IMR-90 (cell line): ENCODE measurements around the gene SOX5. TPM values are rescaled to one million over a fixed set of nuclear protein-coding genes. Genes with fewer than 3 reads are reported as not detected.

Experiments
- ATAC-seq: fragments of 200-7000 bp; cut with Tn5 transposase; 2 replicates; pipeline ENCODE4 v1.9.1; 2020; ENCODE audit warnings: low read depth, mild to moderate bottlenecking, moderate library complexity
- BruUV-seq: library from RNA; stranded (reverse); fragments of 400-500 nt; replicated peaks from 2 replicates; lab custom pipeline; 2021; lab: Mats Ljungman, UMichigan
- CTCF ChIA-PET: fragments of 300-600 bp; formaldehyde crosslinking; extraction: SDS; loops from one replicate; lab custom pipeline; 2021; ENCODE audit warnings: antibody characterized with exemption; lab: Yijun Ruan, JAX
- POLR2A ChIA-PET: fragments of 300-600 bp; sonication (Branson Sonifier 250); formaldehyde crosslinking; loops from one replicate; lab custom pipeline; 2022; ENCODE audit warnings: antibody characterized with exemption; ENCODE audit not compliant: unreplicated experiment; lab: Charles Lee
- DNase-seq: peaks from one replicate; pipeline ENCODE4 v3.0.0; 2013
- H2AFZ ChIP-seq: replicated peaks from 2 replicates; pipeline ENCODE3; 2013; ENCODE audit warnings: low read length, mild to moderate bottlenecking; ENCODE audit not compliant: poor library complexity
- H2AK5ac ChIP-seq: 2 replicates; pipeline ENCODE4 v1.6.1; 2013; ENCODE audit warnings: low read depth, low read length, inconsistent platforms
- H2AK9ac ChIP-seq: replicated peaks from 2 replicates; pipeline ENCODE3; 2013; ENCODE audit warnings: mild to moderate bottlenecking, low read depth, low read length, moderate library complexity; ENCODE audit not compliant: poor library complexity
- H2BK120ac ChIP-seq: 2 replicates; pipeline ENCODE4 v1.6.1; 2013; ENCODE audit warnings: low read depth, low read length, inconsistent platforms
- H2BK15ac ChIP-seq: 3 replicates; pipeline ENCODE4 v1.6.1; 2013; ENCODE audit warnings: low read depth, low read length, inconsistent platforms
- H2BK20ac ChIP-seq: 2 replicates; pipeline ENCODE4 v1.6.1; 2013; ENCODE audit warnings: low read depth, mild to moderate bottlenecking, inconsistent platforms, low read length, moderate library complexity
- H2BK5ac ChIP-seq: 2 replicates; pipeline ENCODE4 v1.6.1; 2013; ENCODE audit warnings: mild to moderate bottlenecking, low read depth, low read length, inconsistent platforms; ENCODE audit not compliant: poor library complexity, severe bottlenecking
- H3K14ac ChIP-seq: replicated peaks from 2 replicates; pipeline ENCODE4 v1.6.1; 2013; ENCODE audit warnings: low read depth, low read length, inconsistent platforms
- H3K18ac ChIP-seq: 2 replicates; pipeline ENCODE4 v1.6.1; 2013; ENCODE audit warnings: low read depth, low read length, control low read depth
- H3K23ac ChIP-seq: 2 replicates; pipeline ENCODE4 v1.6.1; 2013; ENCODE audit warnings: low read depth, low read length, inconsistent platforms
- H3K27ac ChIP-seq: 2 replicates; pipeline ENCODE4 v1.5.1; 2013; ENCODE audit warnings: mild to moderate bottlenecking, control low read depth, low read length; ENCODE audit not compliant: insufficient read depth
- H3K27me3 ChIP-seq: 2 replicates; pipeline ENCODE4 v1.6.1; 2013; ENCODE audit warnings: low read length; ENCODE audit not compliant: control insufficient read depth, insufficient read depth
- H3K36me3 ChIP-seq: 2 replicates; pipeline ENCODE4 v1.6.1; 2013; ENCODE audit warnings: low read length, mixed read lengths; ENCODE audit not compliant: control insufficient read depth, insufficient read depth
- H3K4ac ChIP-seq: 2 replicates; pipeline ENCODE4 v1.6.1; 2013; ENCODE audit warnings: low read depth, low read length, inconsistent platforms
- H3K4me1 ChIP-seq: 2 replicates; pipeline ENCODE4 v1.6.1; 2013; ENCODE audit warnings: low read length, mixed read lengths; ENCODE audit not compliant: control insufficient read depth, insufficient read depth
- H3K4me2 ChIP-seq: 2 replicates; pipeline ENCODE4 v1.6.1; 2013; ENCODE audit warnings: low read depth, mild to moderate bottlenecking, control low read depth, low read length, moderate library complexity
- H3K4me3 ChIP-seq: 2 replicates; pipeline ENCODE4 v1.5.1; 2013; ENCODE audit warnings: low read depth, mild to moderate bottlenecking, control low read depth, low read length, moderate library complexity; ENCODE audit not compliant: insufficient read depth
- H3K56ac ChIP-seq: 2 replicates; pipeline ENCODE4 v1.6.1; 2013; ENCODE audit warnings: low read length, inconsistent platforms; ENCODE audit not compliant: insufficient read depth; ENCODE audit errors: extremely low read depth
- H3K79me1 ChIP-seq, 2 experiments: 2 replicates each; pipeline ENCODE4 v1.6.1; 2013; ENCODE audit warnings: low read length in 2 of 2, inconsistent platforms in 1 of 2, low read depth in 1 of 2
- H3K9ac ChIP-seq: 2 replicates; pipeline ENCODE4 v1.6.1; 2013; ENCODE audit warnings: low read depth, low read length, control low read depth
- H3K9me1 ChIP-seq: 2 replicates; pipeline ENCODE4 v1.6.1; 2013; ENCODE audit warnings: low read length, inconsistent platforms; ENCODE audit not compliant: insufficient read depth
- H3K9me3 ChIP-seq: 2 replicates; pipeline ENCODE4 v1.6.1; 2013; ENCODE audit warnings: low read length; ENCODE audit not compliant: control insufficient read depth, insufficient read depth
- H4K20me1 ChIP-seq: 2 replicates; pipeline ENCODE4 v1.6.1; 2013; ENCODE audit warnings: low read length, inconsistent platforms; ENCODE audit not compliant: insufficient read depth
- H4K5ac ChIP-seq: 2 replicates; pipeline ENCODE4 v1.6.1; 2013; ENCODE audit warnings: mild to moderate bottlenecking, low read depth, low read length, control low read depth
- H4K8ac ChIP-seq, 2 experiments: 2 replicates each; pipeline ENCODE4 v1.6.1; 2013; ENCODE audit warnings: low read depth in 2 of 2, low read length in 2 of 2, control low read depth in 1 of 2, inconsistent platforms in 1 of 2
- H4K91ac ChIP-seq: 2 replicates; pipeline ENCODE4 v1.6.1; 2013; ENCODE audit warnings: low read depth, low read length, inconsistent platforms; ENCODE audit not compliant: insufficient read depth
- FOS ChIP-seq: fragments of 150-350 bp; IDR thresholded peaks from 2 replicates; pipeline ENCODE4 v1.6.1; 2016; ENCODE audit warnings: low read depth, low read length
- MAZ ChIP-seq: IDR thresholded peaks from 2 replicates; pipeline ENCODE4 v1.6.1; 2012; ENCODE audit warnings: low read depth, mild to moderate bottlenecking, low read length, improper control_type of control experiment, moderate library complexity, borderline replicate concordance
- MXI1 ChIP-seq: IDR thresholded peaks from 2 replicates; pipeline ENCODE4 v1.6.1; 2012; ENCODE audit warnings: low read depth, mild to moderate bottlenecking, low read length, moderate library complexity, borderline replicate concordance
- NFE2L2 ChIP-seq: fragments of 150-350 bp; IDR thresholded peaks from 2 replicates; pipeline ENCODE4 v1.6.1; 2016; ENCODE audit warnings: low read depth, mild to moderate bottlenecking, low read length
- WGBS, 2 experiments: methylation state at CpG; one replicate each; pipeline versions ENCODE4 v1.1.5 to v1.1.7; 2013; ENCODE audit warnings: missing lambda C conversion rate in 2 of 2; ENCODE audit not compliant: insufficient read length in 1 of 2; ENCODE audit errors: extremely low coverage in 2 of 2; 5-methylcytosine and 5-hydroxymethylcytosine counted together
- dilution Hi-C: fragments of 300-500 bp; cut with HindIII; formaldehyde crosslinking; loops from one replicate; pipeline ENCODE4 v1.14.3; 2018; ENCODE audit warnings: low sequenced_read_pairs; ENCODE audit not compliant: unreplicated experiment
- in situ Hi-C: fragments of 300-500 bp; cut with MboI; formaldehyde crosslinking; loops from 3 replicates; pipeline ENCODE4 v1.14.3; 2019; ENCODE audit warnings: low sequenced_read_pairs, inconsistent platforms, mixed read lengths
- intact Hi-C: fragments of 100-400 bp; cut with micrococcal nuclease; formaldehyde crosslinking; loops from 2 replicates; pipeline ENCODE4 v1.10.0; 2022
- polyA plus RNA-seq, 3 experiments: library from polyadenylated mRNA; depleted of rRNA; stranded (reverse); fragments of >200 nt; gene quantifications; 2 replicates each; pipeline ENCODE4 v1.2.3, GENCODE V29; 2012; ENCODE audit warnings: low replicate concordance in 1 of 3
- total RNA-seq: library from RNA; depleted of rRNA; stranded (reverse); fragments of >200 nt; gene quantifications from 2 replicates; pipeline ENCODE4 v1.2.3, GENCODE V29; 2012
- TF ChIP-seq, protein P1 (sequence below): fragments of 150-350 bp; IDR thresholded peaks from 2 replicates; pipeline ENCODE4 v1.6.1; 2016; ENCODE audit warnings: low read depth, mild to moderate bottlenecking, low read length, moderate library complexity, borderline replicate concordance
- TF ChIP-seq, protein P2 (sequence below): fragments of 150-350 bp; IDR thresholded peaks from 2 replicates; pipeline ENCODE4 v1.6.1; 2017; ENCODE audit warnings: mild to moderate bottlenecking, antibody characterized with exemption, low read length, low read depth

SOX5 gene
- total and polyA plus RNA-seq, 2 of the 4 experiments (the other 2 are of a cell fraction): 1.1 to 13.1 TPM

DNA sequence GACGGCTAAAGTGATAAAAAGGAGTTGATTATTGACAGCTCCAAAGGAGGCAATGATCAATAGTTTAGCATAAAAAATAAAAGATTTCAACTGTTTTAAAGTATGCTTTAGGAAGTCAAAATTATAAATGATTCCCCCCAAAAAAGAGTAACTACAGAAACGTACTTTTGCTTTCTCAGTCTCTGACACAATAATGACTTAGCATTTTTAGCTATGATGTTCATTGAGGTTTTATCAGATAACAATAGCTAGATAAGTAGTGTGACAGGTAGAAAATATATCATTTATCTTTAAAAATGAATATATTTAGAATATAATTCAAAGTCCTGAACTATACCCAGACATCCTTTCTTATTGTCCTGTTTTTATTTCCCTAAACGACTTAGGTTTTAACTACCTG lies 352.9 kb downstream of the SOX5 start:
- Histone ChIP-seq H4K5ac (no peak overlapping the region), H2BK20ac (no peak overlapping the region), H2BK5ac (no peak overlapping the region), H3K4me1 (no peaks in the 10 kb centered on the region), H3K4me2 (no peak overlapping the region), H3K4me3 (no peak overlapping the region), H3K27ac (no peak overlapping the region), H3K9me3 (peaks cover 11% of the 10 kb centered on the region), H4K20me1 (no peaks in the 10 kb centered on the region), H3K79me1 (no peaks in the 10 kb centered on the region), H2AK5ac (no peak overlapping the region), H3K4ac (no peak overlapping the region), H4K8ac (no peak overlapping the region), H4K91ac (no peak overlapping the region), H2BK15ac (no peak overlapping the region), H3K36me3 (peaks cover 1% of the 10 kb centered on the region; the same call in 1 of the 2 replicates), H3K18ac (no peak overlapping the region), H2AK9ac (no peak overlapping the region), H2BK120ac (no peak overlapping the region), H3K9ac (no peak overlapping the region), H3K14ac (no peak overlapping the region), H3K56ac (no peak overlapping the region), H2AFZ (no peak overlapping the region), H3K9me1 (no peaks in the 10 kb centered on the region), H3K27me3 (no peaks in the 10 kb centered on the region), H3K23ac (no peak overlapping the region)
- in situ Hi-C loops: no loop called here
- TF ChIP-seq, protein P1, sequence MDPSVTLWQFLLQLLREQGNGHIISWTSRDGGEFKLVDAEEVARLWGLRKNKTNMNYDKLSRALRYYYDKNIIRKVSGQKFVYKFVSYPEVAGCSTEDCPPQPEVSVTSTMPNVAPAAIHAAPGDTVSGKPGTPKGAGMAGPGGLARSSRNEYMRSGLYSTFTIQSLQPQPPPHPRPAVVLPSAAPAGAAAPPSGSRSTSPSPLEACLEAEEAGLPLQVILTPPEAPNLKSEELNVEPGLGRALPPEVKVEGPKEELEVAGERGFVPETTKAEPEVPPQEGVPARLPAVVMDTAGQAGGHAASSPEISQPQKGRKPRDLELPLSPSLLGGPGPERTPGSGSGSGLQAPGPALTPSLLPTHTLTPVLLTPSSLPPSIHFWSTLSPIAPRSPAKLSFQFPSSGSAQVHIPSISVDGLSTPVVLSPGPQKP: no peak
- TF ChIP-seq, protein P2, sequence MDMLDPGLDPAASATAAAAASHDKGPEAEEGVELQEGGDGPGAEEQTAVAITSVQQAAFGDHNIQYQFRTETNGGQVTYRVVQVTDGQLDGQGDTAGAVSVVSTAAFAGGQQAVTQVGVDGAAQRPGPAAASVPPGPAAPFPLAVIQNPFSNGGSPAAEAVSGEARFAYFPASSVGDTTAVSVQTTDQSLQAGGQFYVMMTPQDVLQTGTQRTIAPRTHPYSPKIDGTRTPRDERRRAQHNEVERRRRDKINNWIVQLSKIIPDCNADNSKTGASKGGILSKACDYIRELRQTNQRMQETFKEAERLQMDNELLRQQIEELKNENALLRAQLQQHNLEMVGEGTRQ: no peak
- no peak for TF ChIP-seq MXI1
- no peak for TF ChIP-seq MAZ
- no peak for TF ChIP-seq NFE2L2
- TF ChIP-seq FOS: no peak
- intact Hi-C loops: no loop called here
- DNase-seq (no peak), ATAC-seq (no peak)
- POLR2A ChIA-PET: no interaction called here
- CTCF ChIA-PET: no interaction called here
- no CpG with 5 or more reads among the region's 3 CpGs for WGBS, 2 experiments
- dilution Hi-C loops: no loop called here
- BruUV-seq: no TSS peak
